HG03025 (cell line): ENCODE data around the gene SEMA5B.

ENCODE experiments used
- ATAC-seq: cut with Tn5 transposase; IDR thresholded peaks from one replicate; pipeline ENCODE4 v1.9.1; 2021; ENCODE audit warnings: mild to moderate bottlenecking, moderate library complexity; ENCODE audit not compliant: unreplicated experiment, low FRiP score

SEMA5B gene

GRCh38 chr3:122864498-122864897 is 163.1 kb downstream of the SEMA5B start:
- no peak for ATAC-seq

- no peak for ATAC-seq
These were observed 165.2 kb downstream of the SEMA5B start for GRCh38 chr3:122862381-122862780.
